ENCODE measurements around the gene SFPQ.

Gene SFPQ

GRCh38 chr1:35211120-35211414, 18.1 kb upstream of the SFPQ start:
- no peak for TF ChIP-seq EZH2 (IDR thresholded peaks at IDR 0.05; ENCODE audit: borderline replicate concordance, low read length)
- TF ChIP-seq CTCF (IDR thresholded peaks at IDR 0.05; ENCODE audit: low read length) = no peak
- Histone ChIP-seq H3K36me3 (ENCODE audit: insufficient read depth, low read length) (no peaks in the 10 kb centered on the region), H3K4me1 (ENCODE audit: insufficient read depth, low read length, severe bottlenecking) (peaks cover 10% of the 10 kb centered on the region), H3K9me3 (ENCODE audit: low read length) (no peaks in the 10 kb centered on the region), H3K79me2 (ENCODE audit: insufficient read depth, low read length) (no peaks in the 10 kb centered on the region), H3K27me3 (ENCODE audit: insufficient read depth, low read length) (peaks cover 3% of the 10 kb centered on the region; the same call in 1 of the 2 replicates), H3K4me3 (ENCODE audit: low read depth, low read length, poor library complexity, severe bottlenecking) (no peak overlapping the region), H3F3A (ENCODE audit: insufficient read depth, low read length) (no peaks in the 10 kb centered on the region), H3K27ac (ENCODE audit: low read depth, low read length, poor library complexity, severe bottlenecking) (no peak overlapping the region), H4K20me1 (ENCODE audit: insufficient read depth, low read length) (no peaks in the 10 kb centered on the region), H3K4me2 (ENCODE audit: low read length) (no peak overlapping the region), H3K9ac (ENCODE audit: low read length) (no peak overlapping the region), H3K9me2 (ENCODE audit: low read depth, low read length) (no peaks in the 10 kb centered on the region), H2AFZ (ENCODE audit: low read length) (no peak overlapping the region)

DNA sequence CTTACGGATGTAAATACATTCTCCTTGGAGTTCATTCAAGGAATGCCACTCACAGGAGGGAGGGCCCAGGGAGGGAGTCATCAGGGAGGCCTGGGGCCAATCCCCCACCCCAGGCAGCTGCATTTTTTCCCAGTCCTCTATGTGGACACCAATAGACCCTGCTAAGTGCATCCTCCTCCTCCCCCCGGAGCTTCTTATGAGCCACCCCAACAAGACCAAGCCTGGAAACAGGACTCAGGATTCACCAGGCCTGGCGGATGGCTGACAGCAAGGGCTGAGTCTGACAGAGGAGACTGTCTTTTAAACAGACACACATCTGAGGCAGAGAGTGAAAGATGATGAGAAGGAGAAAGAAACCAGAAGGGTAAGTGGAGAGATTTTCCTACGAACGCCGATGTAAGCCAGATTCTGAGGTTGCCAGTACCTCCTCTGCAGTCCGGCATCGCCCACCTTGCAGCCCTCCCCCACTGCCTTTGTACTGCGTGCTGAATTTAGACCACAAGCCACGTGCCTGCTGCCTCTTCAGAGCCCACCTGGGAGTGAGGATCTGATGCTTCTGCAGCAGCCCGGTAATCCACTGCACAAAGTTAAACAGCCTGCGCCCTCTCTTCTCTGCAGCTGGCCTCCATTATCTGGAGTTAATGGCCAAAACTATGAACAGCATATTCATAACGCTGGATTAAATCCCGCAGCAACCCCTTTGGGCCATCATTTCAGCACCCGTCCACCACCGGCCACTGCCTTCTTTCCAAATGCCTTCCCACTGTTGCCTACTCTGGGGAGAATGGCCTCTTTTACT, 17.6 kb upstream of the SFPQ start:
- H3K9me2 ChIP-seq (ENCODE audit: low read depth, low read length) = no peaks in the 10 kb centered on the region
- H3K4me2 ChIP-seq (ENCODE audit: low read length) = no peak overlapping the region; the same call in 1 of the 2 replicates
- no peaks in the 10 kb centered on the region for H3K79me2 ChIP-seq (ENCODE audit: insufficient read depth, low read length)
- no peak overlapping the region for H3K27ac ChIP-seq (ENCODE audit: low read depth, low read length, poor library complexity, severe bottlenecking)
- no peaks in the 10 kb centered on the region for H3K9me3 ChIP-seq (ENCODE audit: low read length)
- no peaks in the 10 kb centered on the region for H4K20me1 ChIP-seq (ENCODE audit: insufficient read depth, low read length)
- no peak overlapping the region for H3K4me3 ChIP-seq (ENCODE audit: low read depth, low read length, poor library complexity, severe bottlenecking)
- no peaks in the 10 kb centered on the region for H3K36me3 ChIP-seq (ENCODE audit: insufficient read depth, low read length)
- TF ChIP-seq EZH2 (IDR thresholded peaks at IDR 0.05; ENCODE audit: borderline replicate concordance, low read length) = no peak
- TF ChIP-seq CTCF (IDR thresholded peaks at IDR 0.05; ENCODE audit: low read length) = no peak
- H3K9ac ChIP-seq (ENCODE audit: low read length) = no peak overlapping the region
- H2AFZ ChIP-seq (ENCODE audit: low read length) = no peak overlapping the region
- peaks cover 3% of the 10 kb centered on the region; the same call in 1 of the 2 replicates for H3K27me3 ChIP-seq (ENCODE audit: insufficient read depth, low read length)
- peaks cover 10% of the 10 kb centered on the region for H3K4me1 ChIP-seq (ENCODE audit: insufficient read depth, low read length, severe bottlenecking)
- no peaks in the 10 kb centered on the region for H3F3A ChIP-seq (ENCODE audit: insufficient read depth, low read length)

GRCh38 chr1:35203295-35203694, 10.3 kb upstream of the SFPQ start:
- TF ChIP-seq CTCF (IDR thresholded peaks at IDR 0.05; ENCODE audit: low read length) = no peak
- TF ChIP-seq EZH2 (IDR thresholded peaks at IDR 0.05; ENCODE audit: borderline replicate concordance, low read length) = no peak
- H3K9me3 ChIP-seq (ENCODE audit: low read length) = no peaks in the 10 kb centered on the region
- H3K4me2 ChIP-seq (ENCODE audit: low read length) = no peak overlapping the region
- H3K36me3 ChIP-seq (ENCODE audit: insufficient read depth, low read length) = no peaks in the 10 kb centered on the region
- no peaks in the 10 kb centered on the region for H3K79me2 ChIP-seq (ENCODE audit: insufficient read depth, low read length)
- H3K4me3 ChIP-seq (ENCODE audit: low read depth, low read length, poor library complexity, severe bottlenecking) = no peak overlapping the region
- H3K27me3 ChIP-seq (ENCODE audit: insufficient read depth, low read length) = no peaks in the 10 kb centered on the region
- H3K4me1 ChIP-seq (ENCODE audit: insufficient read depth, low read length, severe bottlenecking) = peaks cover 10% of the 10 kb centered on the region
- no peak overlapping the region for H2AFZ ChIP-seq (ENCODE audit: low read length)
- no peaks in the 10 kb centered on the region for H4K20me1 ChIP-seq (ENCODE audit: insufficient read depth, low read length)
- no peak overlapping the region for H3K9ac ChIP-seq (ENCODE audit: low read length)
- no peaks in the 10 kb centered on the region for H3K9me2 ChIP-seq (ENCODE audit: low read depth, low read length)
- no peak overlapping the region for H3K27ac ChIP-seq (ENCODE audit: low read depth, low read length, poor library complexity, severe bottlenecking)
- H3F3A ChIP-seq (ENCODE audit: insufficient read depth, low read length) = no peaks in the 10 kb centered on the region
